HEK293 (cell line): ENCODE measurements around the gene CRHBP.

Experiments used
- ATF2 ChIP-seq: fragments of 450-650 bp; formaldehyde crosslinking; IDR thresholded peaks from 2 replicates; pipeline ENCODE4 v1.5.1; 2016; ENCODE audit warnings: missing biosample characterization, missing genetic modification characterization, low read depth
- CTCF ChIP-seq: fragments of 450-650 bp; formaldehyde crosslinking; IDR thresholded peaks from 2 replicates; pipeline ENCODE4 v1.5.1; 2016; ENCODE audit warnings: missing biosample characterization, missing genetic modification characterization
- ELK4 ChIP-seq: IDR thresholded peaks from 2 replicates; pipeline ENCODE4 v1.6.1; 2011; ENCODE audit warnings: mild to moderate bottlenecking, low read depth, low read length, borderline replicate concordance
- GLI4 ChIP-seq: fragments of 450-650 bp; formaldehyde crosslinking; IDR thresholded peaks from 2 replicates; pipeline ENCODE4 v1.5.1; 2016; ENCODE audit warnings: missing biosample characterization, missing genetic modification characterization
- ZNF747 ChIP-seq: fragments of 450-650 bp; formaldehyde crosslinking; IDR thresholded peaks from 2 replicates; pipeline ENCODE4 v1.5.1; 2016; ENCODE audit warnings: missing biosample characterization, missing genetic modification characterization
- ZNF777 ChIP-seq: fragments of 450-650 bp; formaldehyde crosslinking; IDR thresholded peaks from 2 replicates; pipeline ENCODE4 v1.5.1; 2017; ENCODE audit warnings: missing biosample characterization, missing genetic modification characterization, borderline replicate concordance

- no peak for TF ChIP-seq GLI4 (tag by site-specific recombination)
- TF ChIP-seq ZNF777 (tag by site-specific recombination), result no peak
- TF ChIP-seq ELK4, result no peak
- no peak for TF ChIP-seq ATF2 (tag by site-specific recombination)
- TF ChIP-seq ZNF747 (tag by site-specific recombination), result no peak
- no peak for TF ChIP-seq CTCF (tag by site-specific recombination)
Measured at GRCh38 chr5:76994337-76994736, 41.5 kb downstream of the CRHBP start.
